ENCODE results near the gene MT1H. TPM values are rescaled to one million over a fixed set of nuclear protein-coding genes. Genes with fewer than 3 reads are reported as not detected.

MT1H gene
- total RNA-seq, 4 donors from 2014 or later = 1.9 to 23.9 (median 11.9) TPM

DNA sequence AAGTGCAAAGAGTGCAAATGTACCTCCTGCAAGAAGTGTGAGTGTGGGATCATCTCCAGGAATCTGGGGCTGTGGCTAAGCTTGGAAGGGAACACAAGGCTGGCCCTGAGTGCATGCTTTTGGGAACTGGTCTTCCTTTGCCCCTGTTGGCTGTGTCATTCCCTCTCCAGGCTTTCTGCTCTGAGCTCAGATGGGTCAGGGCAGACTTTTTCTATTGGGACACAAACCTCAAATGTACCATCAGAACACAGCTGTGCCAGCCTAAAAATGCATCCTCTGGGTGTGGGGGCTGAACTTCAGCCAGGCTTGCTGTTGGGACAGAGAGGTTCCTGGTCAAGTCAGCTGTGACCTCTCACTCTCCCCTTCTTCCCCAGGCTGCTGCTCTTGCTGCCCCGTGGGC, 17.0 kb upstream of the MT1H start:
- DNase-seq (ENCODE audit: low spot score in 2 of 2) = no peak
- TF ChIP-seq POLR2AphosphoS5 (IDR thresholded peaks at IDR 0.05) = no peak

DNA sequence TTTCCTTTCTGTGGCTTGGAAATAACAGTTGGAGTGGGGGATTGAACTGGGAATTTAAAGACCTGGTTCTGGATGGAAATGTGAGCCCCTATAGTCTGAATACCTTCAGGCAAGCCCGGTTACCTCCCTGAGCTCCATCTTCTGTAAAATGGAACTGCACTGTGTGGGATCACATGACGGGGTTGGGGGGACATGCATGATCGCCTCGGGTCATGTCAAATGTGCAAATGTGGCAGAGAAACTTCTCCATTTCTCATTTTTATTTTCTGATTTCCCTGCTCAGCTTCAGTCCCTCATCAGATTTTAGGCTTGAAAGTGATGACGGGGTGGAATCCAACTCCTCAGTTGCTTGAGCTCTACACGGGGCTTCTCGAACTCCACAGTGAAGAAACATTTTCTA, 16.4 kb upstream of the MT1H start:
- no peaks in the 10 kb centered on the region for H3K36me3 ChIP-seq
- peaks cover 12% of the 10 kb centered on the region for H3K4me1 ChIP-seq
- H3K27me3 ChIP-seq = peaks cover 13% of the 10 kb centered on the region
- no peak overlapping the region for H3K27ac ChIP-seq
- no peaks in the 10 kb centered on the region for H3K9me3 ChIP-seq
- WGBS = 76% methylated on average over 7 of the region's 7 CpGs
- no peak overlapping the region for H3K4me3 ChIP-seq
- TF ChIP-seq, protein P1, sequence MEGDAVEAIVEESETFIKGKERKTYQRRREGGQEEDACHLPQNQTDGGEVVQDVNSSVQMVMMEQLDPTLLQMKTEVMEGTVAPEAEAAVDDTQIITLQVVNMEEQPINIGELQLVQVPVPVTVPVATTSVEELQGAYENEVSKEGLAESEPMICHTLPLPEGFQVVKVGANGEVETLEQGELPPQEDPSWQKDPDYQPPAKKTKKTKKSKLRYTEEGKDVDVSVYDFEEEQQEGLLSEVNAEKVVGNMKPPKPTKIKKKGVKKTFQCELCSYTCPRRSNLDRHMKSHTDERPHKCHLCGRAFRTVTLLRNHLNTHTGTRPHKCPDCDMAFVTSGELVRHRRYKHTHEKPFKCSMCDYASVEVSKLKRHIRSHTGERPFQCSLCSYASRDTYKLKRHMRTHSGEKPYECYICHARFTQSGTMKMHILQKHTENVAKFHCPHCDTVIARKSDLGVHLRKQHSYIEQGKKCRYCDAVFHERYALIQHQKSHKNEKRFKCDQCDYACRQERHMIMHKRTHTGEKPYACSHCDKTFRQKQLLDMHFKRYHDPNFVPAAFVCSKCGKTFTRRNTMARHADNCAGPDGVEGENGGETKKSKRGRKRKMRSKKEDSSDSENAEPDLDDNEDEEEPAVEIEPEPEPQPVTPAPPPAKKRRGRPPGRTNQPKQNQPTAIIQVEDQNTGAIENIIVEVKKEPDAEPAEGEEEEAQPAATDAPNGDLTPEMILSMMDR (IDR thresholded peaks at IDR 0.05) = no peak
- TF ChIP-seq POLR2AphosphoS5 (IDR thresholded peaks at IDR 0.05) (no peak), EP300 (IDR thresholded peaks at IDR 0.05) (no peak), POLR2A (IDR thresholded peaks at IDR 0.05) (no peak)
- no peak for DNase-seq (ENCODE audit: low spot score in 2 of 2)

More for the DNA sequence above, 17.0 kb upstream of the MT1H start:
- peaks cover 19% of the 10 kb centered on the region for H3K27me3 ChIP-seq
- no peaks in the 10 kb centered on the region for H3K9me3 ChIP-seq
- H3K27ac ChIP-seq = no peak overlapping the region
- peaks cover 6% of the 10 kb centered on the region for H3K4me1 ChIP-seq
- H3K36me3 ChIP-seq = no peaks in the 10 kb centered on the region
- no peak overlapping the region for H3K4me3 ChIP-seq
- 25% methylated on average over 1 of the region's 1 CpG for WGBS

DNA sequence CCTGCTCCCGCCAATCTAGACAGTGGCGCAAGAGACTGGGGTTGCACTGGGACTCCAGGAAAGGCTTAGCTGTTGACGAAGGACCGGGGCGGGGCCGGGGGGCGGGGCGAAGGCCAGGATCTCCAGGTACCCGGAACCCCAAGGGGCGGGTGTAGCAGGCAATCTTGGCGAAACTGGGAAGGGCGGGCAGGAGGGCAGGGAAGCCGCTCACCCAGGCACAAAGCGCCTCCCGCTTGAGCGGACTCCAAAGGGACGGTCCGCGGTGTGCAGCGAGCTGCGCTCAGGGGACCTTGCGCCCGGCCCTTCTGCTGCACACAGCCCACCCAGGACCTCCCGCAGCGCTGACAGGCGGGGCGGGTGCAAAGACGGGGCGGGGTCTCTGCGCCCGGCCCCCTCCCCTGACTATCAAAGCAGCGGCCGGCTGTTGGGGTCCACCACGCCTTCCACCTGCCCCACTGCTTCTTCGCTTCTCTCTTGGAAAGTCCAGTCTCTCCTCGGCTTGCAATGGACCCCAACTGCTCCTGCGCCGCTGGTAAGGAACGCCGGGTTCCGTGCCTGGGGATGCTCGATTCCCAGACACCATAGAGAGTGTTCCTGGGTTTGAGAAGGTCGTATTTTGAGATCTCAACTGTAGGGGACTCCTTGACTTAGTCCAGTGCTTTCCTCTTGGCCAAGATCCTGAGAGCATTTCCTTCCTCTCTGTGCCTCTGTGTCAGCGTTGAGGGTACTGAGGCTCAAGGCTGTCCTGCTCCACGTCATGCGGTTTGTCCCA, 11.9 kb upstream of the MT1H start, which contains the start of gene MT1F:
Gene MT1F (plus strand): TSS at position 405 of the 772 bp plus-strand sequence. CDS start 100 bp downstream, at position 505.
- Histone ChIP-seq H3K4me1 (peaks cover 19% of the 10 kb centered on the region), H3K27me3 (peaks cover 8% of the 10 kb centered on the region), H3K36me3 (no peaks in the 10 kb centered on the region), H3K27ac (peak within 1 kb of the TSS; percentile 56), H3K4me3 (peak within 1 kb of the TSS; percentile 66), H3K9me3 (no peaks in the 10 kb centered on the region)
- peak; percentile 90 to 91 for DNase-seq (ENCODE audit: low spot score in 2 of 2)
- 2% methylated on average over 19 of the region's 46 CpGs for WGBS
- no peak for TF ChIP-seq EP300 (IDR thresholded peaks at IDR 0.05)
- TF ChIP-seq POLR2A (IDR thresholded peaks at IDR 0.05) = peak in 1 of 2 donors; percentile 15
- TF ChIP-seq, protein P1 (IDR thresholded peaks at IDR 0.05) = no peak
- TF ChIP-seq POLR2AphosphoS5 (IDR thresholded peaks at IDR 0.05) = no peak

DNA sequence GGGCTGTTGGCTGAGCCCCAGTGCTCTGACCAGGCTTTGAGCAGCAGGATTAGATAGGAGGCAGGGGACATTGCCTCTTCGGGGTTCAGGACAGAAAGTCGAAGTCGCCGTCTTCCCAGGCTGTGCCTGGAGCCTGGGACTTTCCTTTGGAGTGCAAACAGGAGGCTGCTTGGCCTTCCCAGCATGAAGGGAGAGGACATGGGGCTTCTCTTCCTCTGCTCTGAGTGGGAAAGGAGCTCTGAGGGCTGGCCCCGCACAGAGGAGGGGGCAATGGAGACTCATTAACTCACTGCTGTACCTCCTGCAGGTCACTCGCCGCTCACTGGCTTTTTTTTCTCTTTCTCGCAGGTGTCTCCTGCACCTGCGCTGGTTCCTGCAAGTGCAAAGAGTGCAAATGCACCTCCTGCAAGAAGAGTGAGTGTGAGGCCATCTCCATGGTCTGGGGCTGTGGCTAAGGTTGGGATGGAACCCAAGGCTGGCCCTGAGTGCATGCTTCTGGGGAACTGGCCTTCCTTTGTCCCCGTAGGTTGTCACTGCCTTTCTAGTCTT, 11.2 kb upstream of the MT1H start:
- TF ChIP-seq EP300 (IDR thresholded peaks at IDR 0.05) = no peak
- TF ChIP-seq POLR2A (IDR thresholded peaks at IDR 0.05) = no peak
- TF ChIP-seq, protein P1 (IDR thresholded peaks at IDR 0.05) = no peak
- TF ChIP-seq POLR2AphosphoS5 (IDR thresholded peaks at IDR 0.05) = no peak
- peaks cover 15% of the 10 kb centered on the region for H3K27me3 ChIP-seq
- DNase-seq (ENCODE audit: low spot score in 2 of 2) = peak in 1 of 2 donors; percentile 77
- no peaks in the 10 kb centered on the region for H3K9me3 ChIP-seq
- H3K4me3 ChIP-seq = peak overlapping the region; percentile 66
- 53% methylated on average over 8 of the region's 10 CpGs for WGBS
- no peak overlapping the region for H3K27ac ChIP-seq
- no peaks in the 10 kb centered on the region for H3K36me3 ChIP-seq
- H3K4me1 ChIP-seq = peaks cover 25% of the 10 kb centered on the region

DNA sequence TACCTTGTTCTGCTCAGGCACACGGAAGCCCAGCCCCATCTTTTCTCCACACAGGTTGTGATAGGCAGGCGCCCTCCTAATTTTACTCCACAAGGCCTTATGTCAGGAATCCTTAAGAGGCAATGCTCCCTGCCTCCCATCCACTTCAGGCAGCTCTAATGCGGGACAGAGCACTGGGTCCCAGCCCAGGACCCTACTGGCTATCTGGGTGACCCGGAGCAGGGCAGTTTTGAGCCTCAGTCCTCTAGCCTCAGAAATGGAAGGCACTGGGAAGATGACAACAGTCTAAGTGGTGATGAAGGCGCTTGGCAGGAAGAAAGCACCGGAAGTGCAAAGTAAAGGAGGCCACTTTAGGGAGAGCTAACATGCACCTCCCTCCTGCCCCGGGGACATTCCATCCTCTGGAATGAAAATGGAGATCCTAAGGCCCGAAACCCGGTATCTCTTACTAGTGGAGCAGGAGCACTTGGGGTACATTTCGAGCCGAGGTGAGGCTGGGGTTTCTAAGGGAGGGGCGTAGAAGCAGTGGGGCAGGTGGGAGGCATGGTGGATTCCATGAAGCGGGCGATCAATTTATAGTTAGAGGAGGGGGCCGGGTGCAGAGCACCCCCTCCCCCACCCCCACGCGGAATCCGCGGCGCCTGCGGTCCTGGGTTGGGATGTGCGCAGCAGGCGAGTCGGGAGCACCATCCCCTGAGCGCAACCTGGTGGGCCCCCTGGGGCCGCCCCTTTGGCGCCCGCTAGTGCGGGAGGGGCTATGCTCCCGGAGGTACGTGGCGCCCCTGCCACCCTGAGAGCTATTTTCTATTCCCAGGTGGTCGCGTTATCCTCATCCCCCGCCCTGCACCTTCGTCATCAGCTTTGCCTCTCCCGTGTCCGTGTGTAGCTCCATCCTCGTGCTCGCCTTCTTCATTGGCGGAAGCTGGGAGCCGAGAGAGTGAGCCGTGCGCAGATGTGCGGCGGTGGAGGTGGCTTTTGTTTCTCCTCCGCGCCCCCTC, 7.0 kb upstream of the MT1H start:
- no peak for DNase-seq (ENCODE audit: low spot score in 2 of 2)
- Histone ChIP-seq H3K36me3 (no peaks in the 10 kb centered on the region), H3K4me3 (peak overlapping the region; percentile 10), H3K27ac (no peak overlapping the region), H3K27me3 (peaks cover 30% of the 10 kb centered on the region), H3K4me1 (peaks cover 31% of the 10 kb centered on the region), H3K9me3 (no peaks in the 10 kb centered on the region)
- 31% methylated on average over 38 of the region's 48 CpGs for WGBS
- TF ChIP-seq, protein P1 (IDR thresholded peaks at IDR 0.05) = no peak
- TF ChIP-seq POLR2A (IDR thresholded peaks at IDR 0.05) (no peak), POLR2AphosphoS5 (IDR thresholded peaks at IDR 0.05) (no peak), EP300 (IDR thresholded peaks at IDR 0.05) (no peak)

Data from suprapubic skin (tissue), 4 donors.